ENCODE measurements around the gene TUFT1.

Gene TUFT1

DNA sequence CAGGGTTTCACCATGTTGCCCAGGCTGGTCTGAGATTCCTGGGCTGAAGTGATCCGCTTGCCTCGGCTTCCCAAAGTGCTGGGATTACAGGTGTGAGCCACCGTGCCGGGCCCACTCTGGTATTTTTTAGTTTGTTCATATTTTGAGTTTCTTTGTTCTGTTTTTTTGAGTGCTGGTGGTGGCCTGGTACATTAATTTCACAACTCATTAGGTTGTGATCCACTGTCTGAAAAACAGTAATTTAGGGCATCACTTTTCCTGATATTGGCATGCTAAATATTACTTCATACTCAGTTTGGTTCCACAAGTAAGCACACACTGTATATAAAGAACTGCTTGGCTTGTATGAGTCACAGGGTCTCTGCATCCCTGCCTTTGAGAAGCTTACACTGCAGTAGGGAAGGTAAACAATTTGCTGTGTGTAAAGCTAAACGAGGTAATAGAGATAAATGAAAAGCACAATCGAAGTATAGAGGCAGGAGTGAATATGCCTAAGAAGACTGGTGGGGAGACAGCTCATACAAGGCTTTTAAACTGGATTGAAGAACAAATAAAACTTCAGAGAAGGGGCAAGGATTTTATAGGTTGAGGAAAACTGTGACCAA, 79.5 kb downstream of the TUFT1 start:
- DNase-seq: no peak

DNA sequence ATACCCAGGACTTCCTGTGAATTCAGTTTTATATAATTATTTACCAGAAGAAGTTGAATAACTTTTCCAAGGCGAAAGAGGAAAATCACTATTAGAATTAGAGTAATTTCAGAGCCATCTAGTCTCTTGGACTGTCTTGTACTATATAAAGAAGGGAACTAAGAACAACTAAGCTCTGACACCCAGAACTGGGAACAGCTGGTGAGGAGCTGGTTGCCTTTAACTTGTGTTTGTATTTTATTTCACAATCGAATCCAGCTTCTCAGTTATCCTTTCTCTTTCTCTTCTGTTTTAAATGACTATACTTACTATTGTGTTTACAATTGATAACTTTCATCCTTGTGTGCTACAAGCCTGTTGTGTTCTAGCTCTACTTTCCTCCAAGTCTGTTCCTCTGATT, 80.2 kb downstream of the TUFT1 start:
- DNase-seq: no peak

DNA sequence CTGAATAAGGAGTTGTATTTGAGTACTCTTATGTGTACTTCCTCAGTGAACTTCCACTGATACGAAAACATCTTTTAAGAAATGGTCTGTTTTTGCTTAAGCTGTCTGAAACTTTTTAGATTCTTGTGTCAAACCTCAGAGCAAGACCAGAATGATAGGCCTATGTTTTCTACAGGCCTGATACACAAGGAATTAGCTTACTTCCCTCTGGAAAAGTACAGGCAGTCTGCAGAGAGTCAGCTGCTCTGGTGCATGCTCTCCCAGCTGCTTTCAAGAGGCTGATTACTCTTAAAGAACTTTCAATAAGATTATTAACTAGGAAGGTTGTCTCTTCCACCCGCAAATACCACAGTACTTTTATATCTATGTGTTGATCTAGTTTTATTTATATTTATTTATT, 81.2 kb downstream of the TUFT1 start:
- DNase-seq: no peak

DNA sequence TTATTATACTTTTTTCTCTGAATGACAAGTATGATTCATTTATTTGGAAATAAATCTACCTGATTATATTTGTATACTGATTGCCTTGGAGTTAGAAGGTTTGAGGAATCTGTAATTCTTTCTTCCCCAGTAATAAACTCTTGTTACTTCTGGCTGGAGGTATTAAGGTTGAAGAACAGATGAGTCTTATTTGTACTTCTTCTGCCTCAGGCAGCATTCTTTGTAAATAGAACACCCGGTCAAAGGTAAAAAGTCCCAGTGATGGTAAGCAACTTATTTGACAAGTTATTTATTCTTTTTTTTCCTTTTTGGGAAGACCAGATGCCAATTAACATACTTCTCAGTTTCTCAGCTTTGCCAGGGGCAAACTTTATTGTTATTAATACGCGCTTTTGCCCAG, 84.7 kb downstream of the TUFT1 start:
- DNase-seq: no peak

DNA sequence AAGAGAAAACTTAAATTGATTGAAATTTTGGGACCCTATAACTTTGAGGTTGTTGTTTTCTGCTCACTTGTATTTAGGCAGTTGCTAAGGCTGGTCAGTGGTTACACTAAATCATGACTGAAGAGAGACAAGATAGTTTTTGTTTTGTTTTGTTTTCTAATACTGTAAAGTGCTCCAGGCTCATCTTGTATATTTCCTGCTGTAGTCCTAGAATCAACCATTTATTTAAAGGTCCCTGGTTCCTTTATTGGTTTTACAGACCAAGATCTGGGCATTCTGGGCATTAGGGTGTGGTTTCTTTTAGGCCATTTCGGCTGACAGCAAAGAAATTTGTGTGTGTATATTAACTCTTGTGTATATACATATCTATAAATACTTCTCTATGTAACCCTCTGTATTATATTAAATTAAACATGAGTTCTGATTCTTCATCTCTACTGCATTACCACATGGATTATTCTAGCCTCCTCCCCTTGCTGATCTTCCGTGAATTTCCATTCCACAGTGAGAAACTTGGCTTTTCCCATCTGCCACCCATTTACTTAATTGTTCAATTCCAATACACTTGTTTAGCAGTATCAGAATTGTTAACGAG, 86.7 kb downstream of the TUFT1 start:
- no peak for DNase-seq

DNA sequence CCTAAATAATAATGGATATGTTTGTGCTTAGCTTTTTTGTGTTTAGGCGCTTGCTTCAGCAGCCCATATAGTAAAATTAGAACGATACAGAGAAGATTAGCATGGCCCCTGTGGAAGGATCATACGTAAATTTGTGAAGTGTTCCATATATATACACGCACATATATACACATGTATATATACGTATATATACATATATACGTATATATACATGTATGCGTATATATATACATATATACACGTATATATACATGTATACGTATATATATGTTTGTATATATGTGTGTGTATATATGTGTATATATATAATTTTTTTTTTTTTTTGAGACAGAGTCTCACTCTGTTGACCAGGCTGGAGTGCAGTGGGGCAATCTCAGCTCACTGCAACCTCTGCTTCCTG, 89.2 kb downstream of the TUFT1 start:
- no peak for DNase-seq
